AG09309 (cell line): ENCODE results near the gene KBTBD4.
A peak's percentile ranks its signal among the peaks of the same experiment; 100 is the strongest.
"Not testable (repeated sequence)": the region's sequence is repeated elsewhere in the genome, so short reads cannot be mapped to it uniquely, and the experiment has no call there.

Experiments
- DNase-seq: peaks from one replicate; pipeline ENCODE4 v3.0.0-alpha.2; 2010; ENCODE audit warnings: low read depth
- H3K4me3 ChIP-seq: 2 replicates; pipeline ENCODE4 v1.5.1; 2011; ENCODE audit warnings: mild to moderate bottlenecking, low read depth, low read length, moderate library complexity; ENCODE audit not compliant: control insufficient read depth
- TF ChIP-seq, protein P1 (sequence below): IDR thresholded peaks from 2 replicates; pipeline ENCODE4 v1.5.1; 2011; ENCODE audit warnings: mild to moderate bottlenecking, low read depth, low read length, inconsistent platforms; ENCODE audit not compliant: insufficient read depth, control insufficient read depth; ENCODE audit errors: missing control alignments

Gene KBTBD4

DNA sequence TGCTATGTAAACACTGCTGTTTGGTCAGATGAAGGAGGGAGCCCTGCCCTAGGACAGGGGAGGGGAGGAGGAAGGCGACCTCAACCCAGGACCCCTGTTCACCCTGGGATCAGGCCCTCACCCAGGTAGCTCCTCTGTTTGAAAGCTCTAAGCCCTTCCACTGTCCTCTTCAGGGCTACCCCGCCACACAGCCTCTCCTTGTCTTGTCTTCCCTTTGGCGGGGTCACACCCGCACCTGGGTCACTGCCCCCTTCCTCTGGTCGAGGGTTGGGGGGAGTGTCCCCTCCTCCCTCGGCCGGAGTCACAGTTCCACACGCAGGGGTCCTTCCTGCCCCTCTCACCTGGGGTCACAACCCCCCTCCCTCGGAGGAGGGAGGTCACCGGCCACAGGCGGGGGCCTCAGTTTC, 13.8 kb downstream of the KBTBD4 start:
- TF ChIP-seq, protein P1, sequence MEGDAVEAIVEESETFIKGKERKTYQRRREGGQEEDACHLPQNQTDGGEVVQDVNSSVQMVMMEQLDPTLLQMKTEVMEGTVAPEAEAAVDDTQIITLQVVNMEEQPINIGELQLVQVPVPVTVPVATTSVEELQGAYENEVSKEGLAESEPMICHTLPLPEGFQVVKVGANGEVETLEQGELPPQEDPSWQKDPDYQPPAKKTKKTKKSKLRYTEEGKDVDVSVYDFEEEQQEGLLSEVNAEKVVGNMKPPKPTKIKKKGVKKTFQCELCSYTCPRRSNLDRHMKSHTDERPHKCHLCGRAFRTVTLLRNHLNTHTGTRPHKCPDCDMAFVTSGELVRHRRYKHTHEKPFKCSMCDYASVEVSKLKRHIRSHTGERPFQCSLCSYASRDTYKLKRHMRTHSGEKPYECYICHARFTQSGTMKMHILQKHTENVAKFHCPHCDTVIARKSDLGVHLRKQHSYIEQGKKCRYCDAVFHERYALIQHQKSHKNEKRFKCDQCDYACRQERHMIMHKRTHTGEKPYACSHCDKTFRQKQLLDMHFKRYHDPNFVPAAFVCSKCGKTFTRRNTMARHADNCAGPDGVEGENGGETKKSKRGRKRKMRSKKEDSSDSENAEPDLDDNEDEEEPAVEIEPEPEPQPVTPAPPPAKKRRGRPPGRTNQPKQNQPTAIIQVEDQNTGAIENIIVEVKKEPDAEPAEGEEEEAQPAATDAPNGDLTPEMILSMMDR, result no peak
- no peak for DNase-seq

DNA sequence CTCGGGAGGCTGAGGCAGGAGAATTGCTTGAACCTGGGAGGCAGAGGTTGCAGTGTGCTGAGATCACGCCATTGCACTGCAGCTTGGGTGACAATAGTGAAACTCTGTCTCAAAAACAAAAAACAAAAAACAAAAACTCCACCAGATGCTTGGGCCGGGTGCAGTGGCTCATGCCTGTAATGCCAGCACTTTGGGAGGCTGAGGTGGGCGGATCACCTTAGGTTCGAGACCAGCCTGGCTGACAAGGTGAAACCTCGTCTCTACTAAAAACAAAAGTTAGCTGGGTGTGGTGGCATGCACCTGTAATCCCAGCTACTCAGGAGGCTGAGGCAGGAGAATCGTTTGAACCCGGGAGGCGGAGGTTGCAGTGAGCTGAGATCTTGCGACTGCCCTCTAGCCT, 14.4 kb downstream of the KBTBD4 start:
- H3K4me3 ChIP-seq, result not testable (repeated sequence)

More for the DNA sequence above, 13.8 kb downstream of the KBTBD4 start:
- H3K4me3 ChIP-seq, result peak overlapping the region; percentile 64

DNA sequence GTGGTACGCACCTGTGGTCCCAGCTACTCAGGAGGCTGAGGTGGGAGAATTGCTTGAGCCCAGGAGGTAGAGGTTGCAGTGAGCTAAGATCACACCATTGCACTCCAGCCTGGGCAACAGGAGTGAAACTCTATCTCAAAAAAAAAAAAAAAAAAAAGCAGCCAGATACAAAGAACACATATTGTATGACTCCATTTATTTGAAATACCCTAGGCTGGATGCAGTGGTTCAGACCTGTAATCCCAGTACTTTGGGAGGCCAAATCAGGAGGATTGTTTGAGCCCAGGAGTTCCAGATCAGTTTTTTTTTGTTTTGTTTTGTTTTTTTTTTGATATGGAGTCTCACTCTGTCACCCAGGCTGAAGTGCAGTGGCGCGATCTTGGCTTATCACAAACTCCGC, 16.4 kb downstream of the KBTBD4 start:
- not testable (repeated sequence) for DNase-seq, H3K4me3 ChIP-seq

More for the DNA sequence above, 14.4 kb downstream of the KBTBD4 start:
- not testable (repeated sequence) for DNase-seq

DNA sequence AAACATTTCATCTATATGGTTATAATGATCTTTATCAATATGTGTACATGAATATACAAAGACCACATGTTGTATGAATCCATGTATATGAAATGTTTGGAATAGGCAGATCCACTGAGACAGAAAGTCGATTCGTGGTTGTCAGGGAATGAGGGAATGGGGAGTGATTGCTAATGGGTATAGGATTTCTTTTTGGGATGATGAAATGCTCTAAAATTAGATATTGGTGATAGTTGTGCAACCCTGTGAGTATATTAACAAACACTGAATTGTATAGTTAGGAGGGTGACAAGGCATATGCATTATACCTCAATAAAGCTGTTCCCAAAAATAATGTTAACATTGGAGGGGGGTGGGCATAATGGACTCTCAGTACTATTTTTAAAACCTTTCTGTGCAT, 18.3 kb downstream of the KBTBD4 start:
- TF ChIP-seq, protein P1, result no peak
- no peak overlapping the region for H3K4me3 ChIP-seq
- no peak for DNase-seq

DNA sequence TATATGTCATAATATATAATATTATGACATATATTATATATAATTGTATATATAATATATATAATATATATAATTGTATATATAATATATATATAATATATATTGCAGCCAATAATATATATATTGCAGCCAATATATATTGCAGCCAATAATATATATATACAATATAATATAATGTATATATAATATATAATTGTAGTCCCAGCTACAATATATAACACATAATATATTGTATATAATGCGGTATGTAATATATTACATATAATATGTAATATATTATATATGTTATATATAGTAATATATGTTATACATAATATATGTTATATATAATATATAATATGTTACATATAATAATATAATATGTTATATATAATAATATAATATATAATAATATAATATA, 20.1 kb downstream of the KBTBD4 start:
- TF ChIP-seq, protein P1, result no peak
- no peak for DNase-seq

DNA sequence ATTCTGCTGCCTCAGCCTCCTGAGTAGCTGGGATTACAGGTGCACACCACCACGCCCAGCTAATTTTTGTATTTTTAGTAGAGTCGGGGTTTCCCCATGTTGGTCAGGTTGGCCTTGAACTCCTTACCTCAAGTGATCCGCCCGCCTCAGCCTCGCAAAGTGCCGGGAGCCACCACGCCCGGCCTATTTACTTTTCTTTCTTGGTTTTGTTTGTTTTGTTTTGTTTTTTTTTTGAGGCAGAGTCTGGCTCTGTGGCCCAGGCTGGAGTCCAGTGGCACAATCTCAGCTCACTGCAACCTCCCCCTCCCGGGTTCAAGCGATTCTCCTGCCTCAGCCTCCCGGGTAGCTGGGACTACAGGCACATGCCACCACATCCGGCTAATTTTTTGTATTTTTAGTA, 21.8 kb downstream of the KBTBD4 start:
- not testable (repeated sequence) for H3K4me3 ChIP-seq, DNase-seq

More for the DNA sequence above, 20.1 kb downstream of the KBTBD4 start:
- H3K4me3 ChIP-seq, result no peak overlapping the region

DNA sequence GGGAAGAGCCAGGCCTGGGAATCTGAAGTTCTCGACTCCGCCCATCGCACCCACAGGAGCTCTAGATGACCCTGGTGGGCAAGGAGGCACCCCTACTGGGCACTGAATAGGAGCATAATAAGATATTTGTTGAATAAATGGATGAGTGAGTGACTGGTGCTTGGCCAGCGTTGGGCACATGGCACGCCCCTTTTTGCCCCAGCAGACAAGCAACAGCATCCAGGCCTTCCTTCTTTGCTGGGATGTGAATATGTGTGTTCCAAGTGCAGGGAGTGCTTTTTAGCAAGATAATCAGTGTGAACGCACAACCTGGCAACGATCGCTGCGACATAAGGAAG, 25.4 kb downstream of the KBTBD4 start:
- TF ChIP-seq, protein P1, result no peak
- no peak for DNase-seq
- peak overlapping the region; percentile 54 for H3K4me3 ChIP-seq

DNA sequence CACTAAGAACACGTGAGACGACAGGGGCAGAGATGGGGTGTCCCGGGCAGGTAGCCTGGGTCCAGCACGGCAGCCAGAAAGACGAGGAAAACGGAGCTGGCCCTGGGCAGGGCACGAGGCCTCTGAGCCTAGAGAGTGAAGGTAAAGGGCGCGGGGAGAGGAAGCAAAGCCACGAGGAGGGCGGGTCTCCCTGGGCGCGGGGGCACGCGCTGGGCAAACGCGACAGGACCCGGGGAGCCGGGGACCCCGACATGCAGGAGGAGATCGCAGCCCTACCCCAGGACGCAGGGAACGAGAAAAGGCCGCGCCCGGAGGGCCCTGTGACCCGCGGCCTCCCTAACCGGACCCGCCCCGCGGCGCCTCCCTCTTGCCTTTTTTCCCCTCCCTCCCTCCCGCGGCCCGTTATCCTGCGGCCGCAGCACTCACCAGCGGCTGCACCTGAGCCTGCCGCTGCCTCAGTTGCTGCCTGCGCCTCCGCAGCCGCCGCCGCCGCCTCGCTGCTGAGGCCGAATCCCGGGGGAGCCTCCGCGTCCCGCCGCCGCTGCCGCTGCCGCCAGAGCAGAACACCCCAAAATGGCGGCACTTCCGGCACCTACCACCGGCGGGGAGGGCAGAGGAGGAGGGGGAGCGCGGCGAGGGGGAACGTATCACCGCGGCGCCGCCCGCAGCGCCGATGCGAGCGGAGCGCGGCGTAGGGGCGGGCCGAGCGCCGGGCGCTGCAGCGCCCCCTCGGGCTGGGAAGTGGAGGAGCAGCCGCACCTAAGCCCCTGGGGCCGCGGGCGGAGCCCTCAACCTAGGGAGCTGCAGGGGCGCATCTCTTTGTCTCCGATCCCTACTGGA, 26.0 kb downstream of the KBTBD4 start, which contains the start of gene CELF1:
CELF1 (minus strand) TSS at position 567 of the 840 bp plus-strand sequence. CDS start 53,609 bp downstream, outside the sequence.
- TF ChIP-seq, protein P1, result peak; percentile 64
- H3K4me3 ChIP-seq, result peak within 1 kb of the TSS; percentile 90
- no peak for DNase-seq
